ENCODE results near the gene TTLL11. TPM values are rescaled to one million over a fixed set of nuclear protein-coding genes. Genes with fewer than 3 reads are reported as not detected.

The TTLL11 gene
- total RNA-seq, 1 experiment from 2014 or later: 1.5 TPM

GRCh38 chr9:121906074-121906870 lies 186.8 kb downstream of the TTLL11 start:
- Histone ChIP-seq H3K4me2 (ENCODE audit: insufficient read depth, insufficient read length, low read length) (no peak overlapping the region), H3K79me2 (ENCODE audit: insufficient read depth, low read length) (no peaks in the 10 kb centered on the region), H3K4ac (ENCODE audit: low read depth, low read length) (no peak overlapping the region), H2AFZ (ENCODE audit: low read length) (no peak overlapping the region), H4K8ac (replicated peaks; ENCODE audit: insufficient read length, low read depth, low read length) (no peak overlapping the region), H2BK120ac (ENCODE audit: low read depth, low read length, poor library complexity, severe bottlenecking) (no peak overlapping the region), H4K5ac (ENCODE audit: insufficient read length, low read depth, low read length) (no peak overlapping the region), H2BK20ac (ENCODE audit: low read depth, low read length, poor library complexity, severe bottlenecking) (no peak overlapping the region), H4K20me1 (ENCODE audit: control insufficient read depth, insufficient read depth, insufficient read length) (no peaks in the 10 kb centered on the region), H2BK15ac (ENCODE audit: low read depth, low read length) (no peak overlapping the region), H3K4me1 (ENCODE audit: insufficient read depth, low read length) (no peaks in the 10 kb centered on the region), H3K79me1 (ENCODE audit: insufficient read depth, low read depth, low read length, poor library complexity, severe bottlenecking) (no peaks in the 10 kb centered on the region), H4K91ac (ENCODE audit: insufficient read length, low read depth, low read length) (no peak overlapping the region), H2BK5ac (ENCODE audit: insufficient read length, low read length) (no peak overlapping the region), H2AK5ac (ENCODE audit: insufficient read length, low read length) (no peak overlapping the region), H3K23me2 (ENCODE audit: insufficient read length, low read depth, low read length, poor library complexity, severe bottlenecking) (no peaks in the 10 kb centered on the region), H3K56ac (ENCODE audit: insufficient read length, low read depth, low read length) (no peak overlapping the region), H3K9ac (ENCODE audit: extremely low read depth, insufficient read length, low read length) (no peak overlapping the region), H3K27me3 (ENCODE audit: insufficient read depth, low read length) (no peaks in the 10 kb centered on the region), H3T11ph (ENCODE audit: low read length) (no peak overlapping the region), H3K23ac (ENCODE audit: insufficient read length, low read depth, low read length) (no peak overlapping the region), H3K18ac (ENCODE audit: insufficient read length, low read depth, low read length) (no peak overlapping the region), H3K9me3 (ENCODE audit: control insufficient read depth, low read depth, low read length) (no peaks in the 10 kb centered on the region), H3K27ac (ENCODE audit: insufficient read length, low read depth, low read length) (no peak overlapping the region), H3K14ac (ENCODE audit: insufficient read depth, low read length) (no peak overlapping the region), H2BK12ac (ENCODE audit: insufficient read length, low read depth, low read length) (no peak overlapping the region)
- H3K36me3 Mint-ChIP-seq (ENCODE audit: insufficient read depth in 1 of 3, low read depth in 3 of 3): no peaks in the 10 kb centered on the region
- no peak for DNase-seq
- no CpG with 5 or more reads among the region's 1 CpG for WGBS (ENCODE audit: extremely low coverage, insufficient read length, low lambda C conversion rate)
- H3K9me3 Mint-ChIP-seq: no peaks in the 10 kb centered on the region; a peak in 1 of 5 replicates
- no peak overlapping the region for H3K27ac Mint-ChIP-seq
- H3K4me1 Mint-ChIP-seq: 0 out of 4 replicates have a peak, but pooled peaks cover 0 to 6% of the 10 kb centered on the region in 2 experiments
- no peak overlapping the region for H3K4me3 Mint-ChIP-seq
- H3K27me3 Mint-ChIP-seq (ENCODE audit: low read depth): peaks cover 2% of the 10 kb centered on the region
- TF ChIP-seq CTCF (conservative IDR thresholded peaks at IDR 0.05): no peak

Data from H9 (cell line).